ENCODE measurements around the gene APPL2.
A peak's percentile ranks its signal among the peaks of the same experiment; 100 is the strongest.

The APPL2 gene

GRCh38 chr12:105219261-105220028, 16.5 kb downstream of the APPL2 start:
- H3K27me3 ChIP-seq (ENCODE audit: insufficient read depth, poor library complexity, severe bottlenecking) = no peaks in the 10 kb centered on the region
- H3K4me3 ChIP-seq (ENCODE audit: severe bottlenecking) = no peak overlapping the region
- H3K27ac ChIP-seq (ENCODE audit: poor library complexity, severe bottlenecking) = no peak overlapping the region
- H3K4me1 ChIP-seq (ENCODE audit: insufficient read depth, poor library complexity, severe bottlenecking) = peaks cover 11% of the 10 kb centered on the region
- no peaks in the 10 kb centered on the region for H3K9me3 ChIP-seq (ENCODE audit: severe bottlenecking)
- peaks cover 25% of the 10 kb centered on the region; the same call in 1 of the 2 replicates for H3K36me3 ChIP-seq (ENCODE audit: low read depth)
- DNase-seq (ENCODE audit: low spot score) = no peak
- ATAC-seq (ENCODE audit: low read depth) = no peak
- TF ChIP-seq CTCF (IDR thresholded peaks at IDR 0.05; ENCODE audit: poor library complexity, severe bottlenecking) = no peak

DNA sequence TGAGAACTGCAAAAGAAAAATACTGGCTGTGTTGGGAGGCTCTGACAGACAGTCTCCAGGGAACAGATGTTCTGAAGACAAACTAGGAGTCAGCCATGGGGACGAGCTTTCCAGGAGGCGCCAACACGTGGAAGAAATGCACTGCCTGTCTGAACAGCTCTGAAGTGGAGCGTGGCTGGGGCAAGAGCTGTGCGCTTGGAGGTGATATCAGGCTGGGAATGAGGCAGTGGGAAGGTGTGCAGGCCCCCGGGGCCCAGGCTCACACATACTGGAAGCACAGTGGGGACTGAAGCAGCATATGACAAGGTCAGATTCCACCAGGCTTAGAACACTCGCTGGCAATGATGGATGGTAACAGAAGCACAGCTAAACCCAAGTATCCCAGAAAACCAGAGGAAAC, 17.5 kb downstream of the APPL2 start:
- H3K27me3 ChIP-seq (ENCODE audit: insufficient read depth, poor library complexity, severe bottlenecking) = no peaks in the 10 kb centered on the region
- H3K9me3 ChIP-seq (ENCODE audit: severe bottlenecking) = no peaks in the 10 kb centered on the region
- TF ChIP-seq CTCF (IDR thresholded peaks at IDR 0.05; ENCODE audit: poor library complexity, severe bottlenecking) = no peak
- DNase-seq (ENCODE audit: low spot score) (no peak), ATAC-seq (ENCODE audit: low read depth) (no peak)
- H3K4me1 ChIP-seq (ENCODE audit: insufficient read depth, poor library complexity, severe bottlenecking) = peaks cover 21% of the 10 kb centered on the region
- no peak overlapping the region for H3K27ac ChIP-seq (ENCODE audit: poor library complexity, severe bottlenecking)
- H3K36me3 ChIP-seq (ENCODE audit: low read depth) = peaks cover 15% of the 10 kb centered on the region; the same call in 1 of the 2 replicates
- H3K4me3 ChIP-seq (ENCODE audit: severe bottlenecking) = no peak overlapping the region

- Histone ChIP-seq H3K4me1 (ENCODE audit: insufficient read depth, poor library complexity, severe bottlenecking) (peaks cover 28% of the 10 kb centered on the region), H3K27ac (ENCODE audit: poor library complexity, severe bottlenecking) (peak overlapping the region; percentile 94), H3K27me3 (ENCODE audit: insufficient read depth, poor library complexity, severe bottlenecking) (no peaks in the 10 kb centered on the region), H3K9me3 (ENCODE audit: severe bottlenecking) (no peaks in the 10 kb centered on the region), H3K4me3 (ENCODE audit: severe bottlenecking) (no peak overlapping the region), H3K36me3 (ENCODE audit: low read depth) (peaks cover 18% of the 10 kb centered on the region; the same call in 1 of the 2 replicates)
- ATAC-seq (ENCODE audit: low read depth) (peak; percentile 79), DNase-seq (ENCODE audit: low spot score) (peak; percentile 92)
- no peak for TF ChIP-seq CTCF (IDR thresholded peaks at IDR 0.05; ENCODE audit: poor library complexity, severe bottlenecking)
These were observed 21.2 kb downstream of the APPL2 start for GRCh38 chr12:105214670-105215375.

- no peaks in the 10 kb centered on the region for H3K27me3 ChIP-seq (ENCODE audit: insufficient read depth, poor library complexity, severe bottlenecking)
- ATAC-seq (ENCODE audit: low read depth) (peak; percentile 76), DNase-seq (ENCODE audit: low spot score) (no peak)
- peak overlapping the region; percentile 94 for H3K27ac ChIP-seq (ENCODE audit: poor library complexity, severe bottlenecking)
- no peaks in the 10 kb centered on the region for H3K9me3 ChIP-seq (ENCODE audit: severe bottlenecking)
- no peak for TF ChIP-seq CTCF (IDR thresholded peaks at IDR 0.05; ENCODE audit: poor library complexity, severe bottlenecking)
- H3K4me1 ChIP-seq (ENCODE audit: insufficient read depth, poor library complexity, severe bottlenecking) = peaks cover 28% of the 10 kb centered on the region
- H3K36me3 ChIP-seq (ENCODE audit: low read depth) = peaks cover 18% of the 10 kb centered on the region; the same call in 1 of the 2 replicates
- no peak overlapping the region for H3K4me3 ChIP-seq (ENCODE audit: severe bottlenecking)
These were observed 21.8 kb downstream of the APPL2 start for GRCh38 chr12:105214148-105214547.
